ENCODE results near the gene RNF123.

GRCh38 chr3:49769926-49770325 lies 80.6 kb downstream of the RNF123 start:
- TF ChIP-seq CTCF (IDR thresholded peaks at IDR 0.05) (no peak), ZFX (IDR thresholded peaks at IDR 0.05; ENCODE audit: borderline replicate concordance) (no peak)

Measured in 22Rv1 (cell line).